ENCODE measurements around the gene HNRNPLL. TPM values are rescaled to one million over a fixed set of nuclear protein-coding genes. Genes with fewer than 3 reads are reported as not detected.

HNRNPLL gene
- total RNA-seq, 1 donor from 2014 or later: 48.0 TPM

GRCh38 chr2:38515155-38516074 lies 87.3 kb downstream of the HNRNPLL start:
- H3K9me3 ChIP-seq (ENCODE audit: control insufficient read depth in 3 of 3, low read length in 3 of 3): no peaks in the 10 kb centered on the region
- H3K9ac ChIP-seq (ENCODE audit: low read depth in 1 of 3, low read length in 3 of 3): peak overlapping the region; percentile 7 to 82 (median 74)
- H3K36me3 ChIP-seq (ENCODE audit: control insufficient read depth in 3 of 3, insufficient read depth in 3 of 3, low read length in 3 of 3): no peaks in the 10 kb centered on the region
- peaks cover 3 to 6% (median 4%) of the 10 kb centered on the region in 3 donors for H3K4me1 ChIP-seq (ENCODE audit: control insufficient read depth in 3 of 3, insufficient read depth in 3 of 3, low read length in 3 of 3)
- H3K4me3 ChIP-seq (ENCODE audit: low read length in 3 of 3): peak overlapping the region; percentile 54 to 65 (median 64)
- H3K27me3 ChIP-seq (ENCODE audit: control insufficient read depth in 3 of 3, insufficient read depth in 3 of 3, low read length in 3 of 3): no peaks in the 10 kb centered on the region
- H3K27ac ChIP-seq (ENCODE audit: low read depth, low read length): peak overlapping the region; percentile 95

GRCh38 chr2:38514603-38515154 lies 88.0 kb downstream of the HNRNPLL start:
- Histone ChIP-seq H3K27ac (ENCODE audit: low read depth, low read length) (peak overlapping the region; percentile 95), H3K27me3 (ENCODE audit: control insufficient read depth in 3 of 3, insufficient read depth in 3 of 3, low read length in 3 of 3) (no peaks in the 10 kb centered on the region), H3K4me1 (ENCODE audit: control insufficient read depth in 3 of 3, insufficient read depth in 3 of 3, low read length in 3 of 3) (peaks cover 6 to 9% (median 7%) of the 10 kb centered on the region in 3 donors), H3K4me3 (ENCODE audit: low read length in 3 of 3) (peak overlapping the region; percentile 54 to 65 (median 64)), H3K9ac (ENCODE audit: low read depth in 1 of 3, low read length in 3 of 3) (peak overlapping the region; percentile 7 to 82 (median 74)), H3K36me3 (ENCODE audit: control insufficient read depth in 3 of 3, insufficient read depth in 3 of 3, low read length in 3 of 3) (no peaks in the 10 kb centered on the region), H3K9me3 (ENCODE audit: control insufficient read depth in 3 of 3, low read length in 3 of 3) (no peaks in the 10 kb centered on the region)

GRCh38 chr2:38512211-38512610 lies 90.5 kb downstream of the HNRNPLL start:
- Histone ChIP-seq H3K9me3 (ENCODE audit: control insufficient read depth in 3 of 3, low read length in 3 of 3) (no peaks in the 10 kb centered on the region), H3K9ac (ENCODE audit: low read depth in 1 of 3, low read length in 3 of 3) (no peak overlapping the region), H3K4me3 (ENCODE audit: low read length in 3 of 3) (no peak overlapping the region), H3K27me3 (ENCODE audit: control insufficient read depth in 3 of 3, insufficient read depth in 3 of 3, low read length in 3 of 3) (no peaks in the 10 kb centered on the region), H3K4me1 (ENCODE audit: control insufficient read depth in 3 of 3, insufficient read depth in 3 of 3, low read length in 3 of 3) (peaks cover 9 to 21% (median 19%) of the 10 kb centered on the region in 3 donors), H3K27ac (ENCODE audit: low read depth, low read length) (no peak overlapping the region), H3K36me3 (ENCODE audit: control insufficient read depth in 3 of 3, insufficient read depth in 3 of 3, low read length in 3 of 3) (no peaks in the 10 kb centered on the region)

Other genes starting within 250 kb of the HNRNPLL start
- gene ATL2, start 225.7 kb downstream of the HNRNPLL start, total RNA-seq: 55.8 TPM
- gene GALM, start 63.2 kb upstream of the HNRNPLL start, total RNA-seq: 18.3 TPM
- 79.9 TPM for gene SRSF7, start 148.4 kb upstream of the HNRNPLL start, total RNA-seq
- gene GEMIN6, start 175.3 kb upstream of the HNRNPLL start, total RNA-seq: 9.9 TPM

Data from skeletal muscle tissue (tissue), 4 donors.